GM19372 (cell line): ENCODE data around the gene NELFCD.

Experiments used
- ATAC-seq: cut with Tn5 transposase; IDR thresholded peaks from one replicate; pipeline ENCODE4 v1.9.1; 2021; ENCODE audit warnings: mild to moderate bottlenecking, low read depth, moderate library complexity; ENCODE audit not compliant: unreplicated experiment

NELFCD gene

DNA sequence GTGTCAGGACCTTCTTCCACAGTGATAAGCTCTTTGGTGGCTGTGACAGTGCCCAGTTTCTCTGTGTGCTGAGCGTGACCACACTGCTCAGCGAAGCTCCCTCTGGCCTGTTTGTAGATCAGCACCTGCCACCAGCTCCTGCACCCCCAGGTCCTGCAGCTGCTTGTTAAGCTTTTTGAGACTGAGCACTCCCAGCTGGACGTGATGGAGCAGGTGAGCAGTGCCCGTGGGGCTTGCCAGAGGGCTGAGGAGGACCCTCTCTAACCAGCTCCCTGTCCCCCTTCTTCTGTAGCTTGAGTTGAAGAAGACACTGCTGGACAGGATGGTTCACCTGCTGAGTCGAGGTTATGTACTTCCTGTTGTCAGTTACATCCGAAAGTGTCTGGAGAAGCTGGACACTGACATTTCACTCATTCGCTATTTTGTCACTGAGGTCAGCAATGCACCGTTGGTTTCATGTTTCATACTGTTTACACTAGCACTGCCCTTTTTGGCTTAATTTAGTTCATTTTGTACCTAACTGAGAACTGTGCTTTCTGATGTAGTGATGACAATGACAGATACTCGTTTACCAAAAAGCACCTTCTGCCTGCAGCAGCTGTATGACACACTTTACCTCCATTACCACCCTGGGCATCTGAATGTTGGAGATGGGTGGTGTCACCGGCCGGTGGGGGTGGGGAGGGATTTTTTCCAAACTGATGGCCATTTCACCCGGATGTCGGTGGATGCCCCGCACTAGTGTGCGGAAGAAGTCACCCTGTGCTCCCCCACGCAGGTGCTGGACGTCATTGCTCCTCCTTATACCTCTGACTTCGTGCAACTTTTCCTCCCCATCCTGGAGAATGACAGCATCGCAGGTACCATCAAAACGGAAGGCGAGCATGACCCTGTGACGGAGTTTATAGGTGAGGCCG is 12.5 kb downstream of the NELFCD start:
- no peak for ATAC-seq

DNA sequence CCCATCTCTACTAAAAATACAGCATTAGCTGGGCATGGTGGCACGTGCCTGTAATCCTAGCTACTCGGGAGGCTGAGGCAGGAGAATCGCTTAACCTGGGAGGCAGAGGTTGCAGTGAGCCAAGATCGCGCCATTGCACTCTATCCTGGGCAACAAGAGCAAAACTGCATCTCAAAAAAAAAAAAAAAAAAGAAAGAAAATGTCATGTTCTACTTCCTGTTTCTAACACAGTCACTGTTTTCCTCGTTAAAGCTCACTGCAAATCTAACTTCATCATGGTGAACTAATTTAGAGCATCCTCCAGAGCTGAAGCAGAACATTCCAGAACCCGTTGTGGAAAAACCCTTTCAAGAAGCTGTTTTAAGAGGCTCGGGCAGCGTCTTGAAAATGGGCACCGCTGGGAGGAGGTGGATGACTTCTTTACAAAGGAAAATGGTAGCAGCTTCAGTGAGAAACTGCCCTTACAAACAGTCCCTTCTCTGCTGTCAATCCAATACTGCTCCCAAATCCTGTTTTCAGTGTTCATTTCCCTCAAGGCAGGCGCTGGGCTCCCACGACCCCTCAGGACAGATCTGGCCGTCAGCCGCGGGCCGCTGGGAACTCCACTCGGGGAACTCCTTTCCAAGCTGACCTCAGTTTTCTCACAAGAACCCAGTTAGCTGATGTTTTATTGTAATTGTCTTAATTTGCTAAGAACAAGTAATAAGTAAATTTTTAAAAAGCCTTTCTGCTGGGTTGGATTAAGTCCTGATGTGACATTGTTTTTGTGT is 13.5 kb downstream of the NELFCD start:
- no peak for ATAC-seq

- no peak for ATAC-seq
Measured at GRCh38 chr20:58995461-58996225, 14.6 kb downstream of the NELFCD start.

DNA sequence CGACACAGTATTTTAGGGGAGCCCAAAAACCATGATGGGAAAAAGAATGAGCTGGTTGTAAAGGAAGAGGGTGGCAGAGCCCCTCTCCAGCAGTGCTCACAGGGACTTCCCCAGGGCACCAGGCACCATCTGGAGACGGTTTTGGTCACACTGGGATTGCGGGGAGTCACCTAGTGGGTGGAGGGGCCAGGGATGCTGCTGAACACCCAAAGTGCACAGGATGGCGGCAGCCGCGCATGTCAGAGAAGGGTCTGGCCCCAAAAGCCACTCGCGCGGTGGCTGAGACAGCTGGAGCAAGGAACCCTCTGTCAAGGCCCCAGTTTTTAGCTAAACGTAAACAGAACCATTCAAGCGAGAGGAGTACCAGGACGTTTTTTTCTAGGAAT is 15.2 kb downstream of the NELFCD start:
- no peak for ATAC-seq

DNA sequence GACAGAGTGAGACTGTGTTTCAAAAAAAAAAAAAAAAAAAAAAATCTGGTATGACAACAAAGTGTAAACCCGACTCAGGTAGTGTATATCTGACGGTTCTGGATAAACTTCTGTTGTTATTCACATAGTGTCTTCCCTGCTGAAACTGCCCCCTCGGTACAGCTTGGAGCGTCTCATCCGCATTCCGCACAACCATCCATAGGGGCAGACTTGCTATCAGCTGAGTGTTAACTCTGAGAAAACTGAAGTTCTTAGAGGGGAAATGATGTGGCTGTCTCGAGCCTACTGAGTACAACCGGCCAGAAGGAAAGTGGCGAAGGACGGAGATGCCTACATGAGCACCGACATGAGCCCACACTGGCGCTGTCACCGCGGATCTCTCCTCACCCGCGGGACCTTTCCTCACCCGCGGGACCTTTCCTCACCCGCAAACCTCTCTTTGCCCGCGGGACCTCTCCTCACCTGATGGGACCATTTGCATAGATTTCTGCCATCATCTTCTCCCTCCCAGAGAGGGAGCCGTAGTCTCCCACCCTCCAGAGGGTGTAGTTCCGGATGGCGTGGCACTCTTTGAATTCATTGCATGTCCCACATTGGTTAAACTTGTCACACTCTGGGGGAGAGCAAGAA is 16.2 kb downstream of the NELFCD start:
- no peak for ATAC-seq

DNA sequence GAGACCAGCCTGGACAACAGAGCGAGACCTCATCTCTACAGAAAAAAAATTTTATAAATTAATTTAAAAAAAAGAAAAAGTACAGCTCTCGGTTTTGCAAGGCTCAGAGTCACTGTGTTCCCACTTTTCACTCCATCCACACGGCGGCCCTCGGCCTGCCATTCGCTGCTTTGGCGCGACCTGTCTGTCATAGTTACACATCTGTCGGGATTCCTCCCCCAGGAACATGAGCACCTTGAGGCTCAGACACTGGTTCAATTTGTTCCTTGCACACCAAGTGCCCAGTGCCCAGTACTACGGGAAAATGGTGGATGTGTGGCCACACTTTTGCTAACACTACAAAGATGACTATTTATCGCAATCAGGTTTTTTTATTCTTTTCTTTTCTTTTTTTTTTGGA is 17.6 kb downstream of the NELFCD start:
- ATAC-seq, result no peak

DNA sequence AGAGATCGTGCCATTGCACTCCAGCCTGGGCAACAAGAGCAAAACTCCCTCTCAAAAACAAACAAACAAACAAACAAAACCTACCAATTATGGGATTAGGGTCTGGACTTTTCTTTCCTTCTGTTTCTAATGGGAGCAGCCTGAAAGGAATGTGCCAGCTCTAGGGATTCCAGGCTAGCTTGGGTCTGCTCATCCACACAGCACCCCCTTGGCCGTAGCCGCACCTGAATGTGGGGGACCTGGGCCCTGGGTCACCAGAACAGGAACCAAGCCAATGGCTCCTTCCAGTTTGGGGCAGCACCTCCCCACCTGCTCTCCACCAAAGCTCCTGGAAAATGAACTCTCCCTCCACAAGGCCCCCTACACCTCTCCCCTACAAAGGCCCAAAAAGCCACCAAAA is 19.3 kb downstream of the NELFCD start:
- no peak for ATAC-seq

DNA sequence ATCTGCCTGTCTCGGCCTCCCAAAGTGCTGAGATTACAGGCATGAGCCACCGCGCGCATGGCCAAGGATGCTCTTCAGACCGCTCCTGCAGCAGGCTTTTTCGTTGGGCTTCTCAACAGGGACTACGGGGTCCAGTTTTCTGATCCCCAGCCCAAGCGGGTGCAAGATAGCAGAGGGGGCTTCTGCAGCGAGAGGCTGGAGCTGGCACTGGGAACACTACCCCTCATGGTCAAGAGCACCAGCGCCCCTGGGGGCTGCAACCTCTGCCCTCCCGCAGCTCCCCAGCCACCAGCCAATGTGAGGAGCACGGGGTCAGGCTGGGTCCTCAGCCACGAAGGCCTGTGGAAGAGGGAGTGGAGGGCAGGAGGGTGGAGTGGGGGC is 20.0 kb downstream of the NELFCD start:
- ATAC-seq, result no peak

DNA sequence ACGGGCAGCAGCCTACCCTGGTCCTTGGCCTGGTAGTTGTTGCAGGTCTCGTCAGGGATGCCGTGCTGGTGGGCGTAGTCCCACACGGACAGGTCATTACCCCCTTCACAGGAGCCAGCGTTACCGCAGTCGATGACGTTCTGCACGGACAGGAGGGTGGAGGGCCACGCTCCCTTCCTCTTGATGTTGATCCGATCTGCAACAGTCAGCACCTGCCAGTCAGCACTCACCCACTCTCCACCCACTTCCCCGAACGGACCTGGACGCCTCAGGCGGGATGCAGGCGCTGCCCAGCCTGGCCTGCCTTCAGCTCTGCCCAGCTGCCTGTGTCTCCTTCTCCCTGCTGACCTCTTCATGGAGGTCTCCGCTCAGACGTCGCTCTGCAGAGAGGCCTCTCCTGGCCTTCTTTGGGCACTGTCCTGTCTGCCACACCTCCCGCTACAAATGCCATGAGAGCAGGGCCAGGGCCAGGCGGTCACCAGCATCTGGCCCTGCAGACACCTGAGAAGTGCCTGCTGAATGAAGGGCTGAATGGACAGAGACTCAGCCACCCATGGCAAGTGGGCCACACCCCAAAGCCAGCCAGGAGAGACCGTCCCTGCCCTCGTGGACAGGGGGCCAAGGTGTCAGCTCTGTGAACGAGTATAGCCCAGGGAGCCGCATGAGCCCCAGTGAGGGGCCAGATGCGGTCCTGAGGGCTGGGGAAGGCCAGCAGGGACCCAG is 20.6 kb downstream of the NELFCD start:
- no peak for ATAC-seq

DNA sequence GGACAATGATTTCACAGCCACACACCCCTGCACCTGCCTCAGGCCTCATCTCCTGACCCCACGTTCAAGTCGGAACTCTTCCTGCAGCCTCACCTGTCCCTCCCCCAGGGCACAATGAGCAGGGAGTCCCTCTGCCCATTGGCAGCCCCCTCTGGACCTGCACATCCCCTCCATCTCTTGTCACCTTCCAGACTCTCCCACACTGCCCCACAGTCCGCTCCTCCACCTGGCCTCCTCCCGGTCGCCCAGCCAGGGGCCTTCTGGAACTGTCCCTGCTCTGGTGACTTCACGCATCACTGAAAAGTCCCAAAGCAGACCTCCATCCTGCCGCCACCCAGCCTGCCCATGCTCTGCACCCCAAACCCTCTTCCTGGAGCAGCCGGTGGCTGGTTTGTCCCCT is 21.3 kb downstream of the NELFCD start:
- ATAC-seq, result no peak

GRCh38 chr20:59002874-59003399 is 21.9 kb downstream of the NELFCD start:
- ATAC-seq, result no peak

DNA sequence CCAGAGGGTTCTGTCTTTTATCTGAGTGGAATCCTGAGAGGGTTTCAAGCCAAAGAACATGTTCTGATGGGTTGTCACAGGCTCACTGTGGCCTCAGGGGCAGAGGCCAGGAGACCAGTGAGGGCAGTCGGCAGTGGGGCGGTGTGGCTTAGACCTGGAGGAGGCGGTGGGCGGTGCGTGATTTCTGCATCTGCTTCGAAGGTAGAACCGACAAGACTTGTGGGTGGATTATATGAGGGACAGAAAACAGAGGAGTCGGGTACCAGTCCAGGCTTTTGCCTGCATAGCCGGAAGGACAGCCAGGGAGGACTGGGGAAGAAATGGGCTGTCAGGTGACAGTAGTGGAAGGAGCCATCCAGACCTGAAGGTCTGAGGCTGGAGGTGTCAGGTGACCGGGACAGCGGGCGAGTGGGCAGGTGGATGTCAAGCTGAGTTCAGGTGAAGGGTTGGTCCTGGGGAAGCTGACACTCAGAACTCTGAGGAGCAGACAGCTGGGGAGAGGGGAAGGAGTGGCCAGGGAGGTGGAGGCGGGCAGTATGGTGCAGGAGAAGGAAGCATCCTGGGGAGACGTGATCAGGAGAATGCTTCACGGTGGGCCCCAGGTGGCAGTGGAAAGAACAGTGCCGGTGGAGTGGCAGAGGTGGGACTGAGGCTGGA is 22.9 kb downstream of the NELFCD start:
- no peak for ATAC-seq

DNA sequence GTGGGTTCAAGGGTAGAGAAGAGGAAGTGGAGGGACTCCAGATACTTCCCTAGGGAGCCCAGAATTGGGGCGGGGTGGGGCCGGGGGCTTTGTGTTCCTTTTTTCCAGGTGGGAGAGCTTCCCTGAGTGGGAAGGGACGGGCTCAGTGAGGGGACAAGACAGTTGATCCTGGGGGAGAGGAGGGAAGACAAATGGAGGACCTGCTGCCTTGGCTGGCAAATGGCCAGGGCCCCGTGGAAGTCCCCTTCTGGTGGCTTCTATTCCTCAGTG is 23.4 kb downstream of the NELFCD start:
- ATAC-seq, result no peak

- peak; percentile 53 for ATAC-seq
Measured at GRCh38 chr20:59004763-59005522, 23.9 kb downstream of the NELFCD start.

DNA sequence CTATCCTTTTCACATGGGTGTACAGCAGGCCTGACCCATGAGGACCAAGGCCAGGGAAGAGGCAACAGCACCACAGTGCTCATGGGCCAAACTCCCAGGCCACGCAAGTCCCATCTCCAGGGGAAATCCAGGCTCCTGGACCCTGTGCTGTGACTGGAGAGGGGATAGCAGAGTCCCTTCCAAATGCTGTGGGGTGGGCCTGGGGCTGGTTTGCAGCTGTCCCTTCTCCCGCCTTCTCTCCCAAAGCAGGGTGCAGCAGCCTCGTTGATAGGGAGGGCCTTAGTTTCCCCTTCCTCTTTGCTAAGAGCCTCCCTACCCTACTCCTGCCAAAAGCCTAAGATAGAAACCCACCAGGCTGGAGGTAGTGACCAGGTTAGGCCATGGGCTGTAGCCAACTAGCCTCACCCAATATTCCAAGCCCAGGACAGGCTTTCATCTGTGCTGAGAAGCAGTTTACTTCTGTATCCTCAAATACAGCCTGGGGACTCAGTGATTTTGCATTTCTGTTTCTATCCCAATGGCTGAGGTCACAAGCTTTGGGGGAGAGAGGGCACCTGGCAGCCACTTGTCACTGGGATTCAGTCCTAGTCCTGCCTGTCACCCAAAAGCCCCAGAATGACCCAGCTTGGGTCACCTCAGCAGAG is 24.6 kb downstream of the NELFCD start:
- ATAC-seq, result no peak

DNA sequence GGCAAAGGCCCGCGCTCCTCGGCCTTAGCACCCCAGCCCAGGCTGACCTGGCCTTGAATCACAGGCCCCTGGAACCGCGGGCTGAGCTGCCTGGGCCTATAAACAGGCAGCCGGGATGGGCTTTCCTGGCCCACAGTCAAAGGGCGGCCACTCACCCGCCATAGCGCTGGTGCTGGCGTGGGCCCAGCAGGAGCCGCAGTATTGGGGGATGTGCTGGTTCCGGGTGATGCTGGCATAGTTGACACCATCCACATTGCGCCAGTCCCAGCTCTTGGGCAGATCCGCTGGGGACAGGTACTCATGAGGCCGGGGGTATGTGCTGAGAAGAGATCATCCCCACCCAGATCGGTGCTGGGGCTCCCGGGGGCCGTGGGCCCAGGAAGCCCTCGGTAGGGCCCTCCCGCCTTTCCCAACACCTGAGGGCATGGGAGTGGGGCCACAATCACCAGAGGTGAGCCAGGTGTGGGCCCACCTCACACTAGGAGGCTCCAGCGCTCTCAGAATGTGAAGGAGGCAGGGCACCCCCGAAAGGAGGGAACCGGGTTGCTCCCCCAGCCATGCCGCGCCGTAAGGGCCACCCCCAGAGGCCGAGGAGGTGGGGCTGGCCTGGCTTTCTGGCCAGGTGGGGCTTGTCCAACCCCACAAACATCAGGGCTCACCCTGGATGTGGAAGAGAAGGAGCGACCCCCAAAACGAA is 25.3 kb downstream of the NELFCD start:
- no peak for ATAC-seq

- no peak for ATAC-seq
Measured at GRCh38 chr20:59006864-59007664, 26.0 kb downstream of the NELFCD start, which contains the start of gene CTSZ. Gene CTSZ, minus strand, starts transcription at chr20:59007254. Its CDS starts 126 bp downstream, at chr20:59007128.
